Ovary (tissue), 9 donors: ENCODE results near the gene ATP5MC2. TPM values are rescaled to one million over a fixed set of nuclear protein-coding genes. Genes with fewer than 3 reads are reported as not detected.

Experiments
- DNase-seq, 5 donors: peaks; one replicate each; pipeline ENCODE4 v3.0.0-alpha.2; 2019 to 2020
- H3K27ac ChIP-seq, 2 donors: fragments of 200-600 bp; one replicate each; pipeline versions ENCODE4 v1.5.1 to v1.8.0; 2019 to 2022
- H3K27me3 ChIP-seq: fragments of 200-600 bp; one replicate; pipeline ENCODE4 v1.8.0; 2022
- H3K36me3 ChIP-seq: fragments of 200-600 bp; sonication (generic); one replicate; pipeline ENCODE4 v1.5.1; 2019
- H3K4me1 ChIP-seq: one replicate; pipeline ENCODE4 v1.8.1; 2013; ENCODE audit warnings: mild to moderate bottlenecking, moderate library complexity; ENCODE audit not compliant: insufficient read depth
- H3K4me3 ChIP-seq: fragments of 200-600 bp; sonication (generic); one replicate; pipeline ENCODE4 v1.5.1; 2017
- H3K9me3 ChIP-seq, 2 donors: fragments of 200-600 bp in 1 of 2; sonication (generic) in 1 of 2; one replicate each; pipeline versions ENCODE4 v1.5.1 to v1.8.1; 2013 to 2019; ENCODE audit warnings: mild to moderate bottlenecking in 1 of 2, moderate library complexity in 1 of 2
- EP300 ChIP-seq: sonication (generic); formaldehyde crosslinking; IDR thresholded peaks from one replicate; pipeline ENCODE4 v1.6.1; 2017; ENCODE audit warnings: antibody characterized with exemption
- POLR2A ChIP-seq: fragments of 450-650 bp; IDR thresholded peaks from one replicate; pipeline ENCODE4 v1.6.1; 2017; ENCODE audit warnings: antibody characterized with exemption, mild to moderate bottlenecking, moderate library complexity
- WGBS, 3 donors: extraction: QIAGEN DNeasy Blood & Tissue Kit in 1 of 3; methylation state at CpG; one replicate each; pipeline versions ENCODE4 v1.1.5 to v1.1.7; 2013 to 2017; 5-methylcytosine and 5-hydroxymethylcytosine counted together
- intact Hi-C, 4 donors: fragments of 100-400 bp; cut with DNase I; formaldehyde crosslinking; loops; one replicate each; pipeline versions ENCODE4 v1.11.0 to v1.15.1; 2022 to 2023
- polyA plus RNA-seq, 2 donors: library from polyadenylated mRNA; stranded (reverse); fragments of 200-250 nt in 1 of 2; fragments of 350-450 nt in 1 of 2; fragmentation: Illumina TruSeq in 1 of 2; extraction: RNeasy Lipid Tissue Mini Kit (QIAGEN cat#74804) in 1 of 2; gene quantifications; one replicate each; pipeline ENCODE4 v1.2.3, GENCODE V29; 2013 to 2014
- total RNA-seq, 7 donors: library from RNA; depleted of rRNA in 2 of 7; stranded (reverse); fragments of >200 nt in 2 of 7; fragmentation: NEBNext Ultra II Directional in 3 of 7; extraction: Animal tissue kit (Norgen Biotek cat#: 25700) in 3 of 7; gene quantifications; one replicate each; pipeline versions ENCODE4 v1.1.0 to v1.2.4, GENCODE V29; 2016 to 2023
- TF ChIP-seq, protein P1 (sequence below), 3 donors: fragments of 450-650 bp in 2 of 3; fragments of 200-600 bp in 1 of 3; IDR thresholded peaks; one replicate each; pipeline versions ENCODE4 v1.5.1 to v1.8.0; 2016 to 2022; ENCODE audit warnings: antibody characterized with exemption in 3 of 3, mild to moderate bottlenecking in 1 of 3
- donor health status: DM: no; HTN: no; CAD: no; lungs with moderate emphysema.
- donor health status: DM: no; HTN: no; CAD: no.
- donor health status: Bipolar disorder and iron deficiency.
- donor health status: DM: yes; HTN: yes; CAD: no.
- donor health status: DM: no; HTN: no; CAD: no.
- donor health status: DM: yes; HTN: yes; CAD: no.

The ATP5MC2 gene
- total and polyA plus RNA-seq, 9 donors, result 241 to 485 (median 297) TPM

DNA sequence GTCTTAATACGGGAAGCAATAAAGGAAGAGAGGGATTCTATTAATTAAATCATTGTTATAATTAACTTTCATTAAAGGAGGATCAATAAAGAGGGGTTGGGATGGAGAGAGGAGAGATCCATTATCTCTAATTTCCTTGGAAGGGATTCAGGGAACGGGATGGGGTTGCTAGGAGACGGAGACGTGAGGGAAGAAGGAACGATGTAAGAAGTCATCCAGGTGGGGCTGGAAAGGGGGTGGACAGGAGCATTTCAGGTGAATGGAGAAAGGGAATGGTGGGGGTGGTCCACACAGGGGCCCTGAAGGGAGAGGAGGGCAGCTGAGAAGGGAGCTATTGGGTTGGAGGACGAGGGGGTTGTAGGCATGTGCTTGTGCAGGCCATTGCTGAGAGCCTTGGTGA, 34.2 kb upstream of the ATP5MC2 start:
- intact Hi-C loops, result no loop called here
- H3K4me1 ChIP-seq, result no peaks in the 10 kb centered on the region
- no peaks in the 10 kb centered on the region for H3K9me3 ChIP-seq
- no peak for DNase-seq
- TF ChIP-seq EP300 (no peak), POLR2A (no peak)
- TF ChIP-seq, protein P1, sequence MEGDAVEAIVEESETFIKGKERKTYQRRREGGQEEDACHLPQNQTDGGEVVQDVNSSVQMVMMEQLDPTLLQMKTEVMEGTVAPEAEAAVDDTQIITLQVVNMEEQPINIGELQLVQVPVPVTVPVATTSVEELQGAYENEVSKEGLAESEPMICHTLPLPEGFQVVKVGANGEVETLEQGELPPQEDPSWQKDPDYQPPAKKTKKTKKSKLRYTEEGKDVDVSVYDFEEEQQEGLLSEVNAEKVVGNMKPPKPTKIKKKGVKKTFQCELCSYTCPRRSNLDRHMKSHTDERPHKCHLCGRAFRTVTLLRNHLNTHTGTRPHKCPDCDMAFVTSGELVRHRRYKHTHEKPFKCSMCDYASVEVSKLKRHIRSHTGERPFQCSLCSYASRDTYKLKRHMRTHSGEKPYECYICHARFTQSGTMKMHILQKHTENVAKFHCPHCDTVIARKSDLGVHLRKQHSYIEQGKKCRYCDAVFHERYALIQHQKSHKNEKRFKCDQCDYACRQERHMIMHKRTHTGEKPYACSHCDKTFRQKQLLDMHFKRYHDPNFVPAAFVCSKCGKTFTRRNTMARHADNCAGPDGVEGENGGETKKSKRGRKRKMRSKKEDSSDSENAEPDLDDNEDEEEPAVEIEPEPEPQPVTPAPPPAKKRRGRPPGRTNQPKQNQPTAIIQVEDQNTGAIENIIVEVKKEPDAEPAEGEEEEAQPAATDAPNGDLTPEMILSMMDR (IDR thresholded peaks at IDR 0.05), result no peak
- no peaks in the 10 kb centered on the region for H3K36me3 ChIP-seq
- H3K4me3 ChIP-seq, result no peak overlapping the region
- 18 to 23% (median 20%) methylated on average over 6 of the region's 6 CpGs for WGBS, 3 donors
- H3K27ac ChIP-seq, result no peak overlapping the region
- no peaks in the 10 kb centered on the region for H3K27me3 ChIP-seq

DNA sequence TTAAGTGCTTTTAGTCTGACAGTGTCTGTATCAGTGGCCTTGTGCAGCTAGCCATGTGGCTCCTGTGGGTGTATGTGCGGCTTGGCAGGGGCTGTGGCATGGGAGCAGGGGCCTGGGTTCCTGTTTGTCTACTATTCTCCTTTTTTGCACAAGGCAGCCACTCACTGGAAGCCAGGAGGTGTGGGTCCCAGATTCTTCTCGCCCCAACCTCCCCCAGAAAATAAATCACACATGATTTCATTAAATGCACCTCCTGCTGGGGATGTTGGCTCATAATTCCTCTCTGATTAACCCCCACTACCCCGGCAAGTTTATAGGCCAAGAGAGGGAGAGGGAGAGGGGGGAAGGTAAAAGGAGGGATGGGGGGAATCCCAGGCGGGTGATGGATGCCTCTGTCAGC, 33.8 kb upstream of the ATP5MC2 start:
- Histone ChIP-seq H3K4me3 (no peak overlapping the region), H3K9me3 (no peaks in the 10 kb centered on the region), H3K27ac (no peak overlapping the region), H3K36me3 (no peaks in the 10 kb centered on the region), H3K27me3 (no peaks in the 10 kb centered on the region), H3K4me1 (no peaks in the 10 kb centered on the region)
- TF ChIP-seq, protein P1 (IDR thresholded peaks at IDR 0.05), result no peak
- no peak for TF ChIP-seq EP300
- TF ChIP-seq POLR2A, result no peak
- DNase-seq, result no peak
- intact Hi-C loops, result loop anchor here in 1 of 4 donors (10.0 kb wide), 1 partner anchor 505 kb away; no protein-coding TSS in a partner anchor
- WGBS, 3 donors, result 10 to 13% (median 12%) methylated on average over 4 of the region's 4 CpGs

DNA sequence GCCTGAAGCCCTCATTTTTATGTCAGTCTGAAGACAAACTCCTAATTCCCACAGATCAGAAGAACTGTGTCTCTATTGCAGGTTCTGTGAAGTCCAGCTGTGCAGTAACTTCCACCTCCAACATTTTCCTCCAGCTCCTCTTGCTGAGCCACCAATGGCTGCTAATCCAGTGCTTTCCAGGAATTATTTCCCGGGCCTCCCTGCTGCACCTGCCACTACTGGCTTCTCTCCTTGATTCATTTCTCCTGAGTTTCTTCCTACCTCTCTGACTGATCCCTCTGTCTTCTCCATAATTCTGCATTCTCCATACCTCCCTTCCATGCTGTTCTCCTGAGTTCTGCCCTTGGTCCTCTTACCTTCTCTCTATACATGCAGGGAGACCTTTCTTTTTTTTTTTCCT, 30.2 kb upstream of the ATP5MC2 start:
- H3K27me3 ChIP-seq, result no peaks in the 10 kb centered on the region

DNA sequence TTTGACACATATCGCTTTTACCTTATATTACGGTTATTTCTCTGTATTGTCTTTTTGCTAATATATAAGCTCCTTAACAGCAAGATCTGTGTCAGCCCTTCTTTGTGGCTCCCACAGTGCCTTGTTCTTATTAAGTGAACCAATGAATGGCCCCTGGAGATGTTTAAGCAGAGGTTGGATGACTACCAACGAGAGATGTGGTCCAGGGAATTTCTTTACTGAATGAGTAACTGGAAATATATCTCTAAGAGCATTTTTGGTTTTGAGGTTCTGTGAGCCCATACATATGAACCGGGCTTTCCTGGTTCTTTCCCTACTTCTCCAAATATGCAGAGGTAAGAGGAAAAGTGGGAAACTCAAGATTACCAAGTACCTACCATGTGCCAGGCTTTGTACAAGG, 27.9 kb upstream of the ATP5MC2 start:
- WGBS, 3 donors, result 69 to 72% (median 72%) methylated on average over 4 of the region's 4 CpGs
- no peak for DNase-seq
- H3K27ac ChIP-seq, result no peak overlapping the region
- TF ChIP-seq, protein P1 (IDR thresholded peaks at IDR 0.05), result no peak
- TF ChIP-seq EP300 (no peak), POLR2A (no peak)
- no peaks in the 10 kb centered on the region for H3K27me3 ChIP-seq
- H3K9me3 ChIP-seq, result no peaks in the 10 kb centered on the region
- no peak overlapping the region for H3K4me3 ChIP-seq
- intact Hi-C loops, result loop anchor here (2.0 to 10.0 kb wide), 4 partner anchors 39 to 511 kb away; no protein-coding TSS in a partner anchor
- H3K4me1 ChIP-seq, result no peaks in the 10 kb centered on the region
- no peaks in the 10 kb centered on the region for H3K36me3 ChIP-seq

More for the DNA sequence above, 30.2 kb upstream of the ATP5MC2 start:
- Histone ChIP-seq H3K4me3 (no peak overlapping the region), H3K4me1 (no peaks in the 10 kb centered on the region), H3K27ac (no peak overlapping the region), H3K9me3 (no peaks in the 10 kb centered on the region), H3K36me3 (no peaks in the 10 kb centered on the region)
- TF ChIP-seq, protein P1 (IDR thresholded peaks at IDR 0.05), result no peak
- TF ChIP-seq EP300, result no peak
- TF ChIP-seq POLR2A, result no peak
- 28 to 53% (median 52%) methylated on average over 1 of the region's 1 CpG for WGBS, 3 donors
- intact Hi-C loops, result loop anchor here in 1 of 4 donors (10.0 kb wide), 1 partner anchor 509 kb away; no protein-coding TSS in a partner anchor
- DNase-seq, result no peak
